Right renal pelvis (tissue), 4 donors: Measurements from ENCODE around the gene RASGRP1. TPM values are rescaled to one million over a fixed set of nuclear protein-coding genes. Genes with fewer than 3 reads are reported as not detected.

Experiments used
- DNase-seq, 4 donors: peaks; one replicate each; pipeline ENCODE4 v3.0.0-alpha.2; 2013; ENCODE audit warnings: low read depth in 4 of 4, low spot score in 3 of 4, missing footprints in 1 of 4
- polyA plus RNA-seq, 4 donors: library from polyadenylated mRNA; unstranded; fragments of 120-200 nt; gene quantifications; one replicate each; pipeline ENCODE4 v1.2.1, GENCODE V29; 2013; ENCODE audit not compliant: insufficient read length in 4 of 4

RASGRP1 gene
- polyA plus RNA-seq, 4 donors = 11.0 to 15.5 (median 13.8) TPM

GRCh38 chr15:38509152-38509551 is 55.5 kb downstream of the RASGRP1 start:
- DNase-seq = no peak

- no peak for DNase-seq
These were observed 56.0 kb downstream of the RASGRP1 start for GRCh38 chr15:38508647-38509046.

- no peak for DNase-seq
These were observed 57.0 kb downstream of the RASGRP1 start for GRCh38 chr15:38507570-38507969.

- DNase-seq = no peak
These were observed 57.6 kb downstream of the RASGRP1 start for GRCh38 chr15:38506997-38507396.

GRCh38 chr15:38504680-38505467 is 59.7 kb downstream of the RASGRP1 start:
- DNase-seq = no peak

DNA sequence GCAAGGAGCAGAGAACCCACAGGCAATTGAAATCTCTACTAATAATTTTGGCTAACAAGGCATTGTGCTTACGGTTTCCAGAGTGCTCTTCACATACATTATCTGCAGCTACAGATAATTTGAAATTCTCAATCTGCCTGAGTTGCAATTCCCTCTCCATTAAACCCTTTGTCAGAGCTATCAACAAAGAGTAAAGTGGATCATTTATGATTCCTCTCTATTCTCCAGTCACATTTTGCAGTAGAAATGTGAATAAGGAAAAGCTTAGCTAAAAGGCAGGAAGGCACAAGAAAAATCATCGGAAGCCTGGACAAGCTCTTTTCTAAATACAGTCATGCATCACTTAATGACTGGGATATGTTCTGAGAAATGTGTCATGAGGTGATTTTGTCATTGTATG is 61.1 kb downstream of the RASGRP1 start:
- DNase-seq = no peak

DNA sequence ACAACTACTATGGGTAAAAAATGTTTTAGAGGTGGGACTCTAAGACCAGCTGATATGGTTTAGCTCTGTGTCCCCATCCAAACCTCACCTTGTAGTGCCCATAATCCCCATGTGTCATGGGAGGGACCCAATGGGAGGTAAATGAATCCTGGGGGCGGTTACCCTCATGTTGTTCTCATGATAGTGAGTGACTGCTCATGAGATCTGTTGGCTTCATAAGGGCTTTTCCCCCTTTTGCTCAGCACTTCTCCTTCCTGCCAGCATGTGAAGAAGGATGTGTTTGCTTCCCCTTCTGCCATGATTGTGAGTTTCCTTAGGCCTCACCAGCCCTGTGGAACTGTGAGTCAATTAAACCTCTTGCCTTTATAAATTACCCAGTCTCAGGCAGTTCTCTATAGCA is 65.0 kb downstream of the RASGRP1 start:
- DNase-seq = no peak

DNA sequence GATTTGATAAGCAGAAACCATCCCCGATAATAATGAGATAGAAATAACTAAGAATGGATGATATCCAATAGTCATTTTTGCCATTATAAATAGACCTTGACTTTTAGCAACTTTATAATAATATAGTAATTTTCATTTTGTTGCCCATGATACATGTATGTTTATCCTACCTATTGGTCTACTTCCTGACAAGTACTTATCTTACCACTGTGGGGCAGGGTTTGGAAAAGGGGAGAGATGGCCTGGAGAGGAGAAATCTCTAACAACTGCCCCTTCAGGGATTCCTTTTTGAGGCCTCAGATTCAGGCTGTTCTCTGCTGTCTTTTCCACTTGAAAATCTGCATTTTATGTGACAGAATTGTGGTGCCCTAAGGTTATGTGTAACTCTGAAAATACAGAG is 68.5 kb downstream of the RASGRP1 start:
- DNase-seq = no peak

- no peak for DNase-seq
These were observed 74.2 kb downstream of the RASGRP1 start for GRCh38 chr15:38490242-38490922.

- DNase-seq = no peak
These were observed 77.2 kb downstream of the RASGRP1 start for GRCh38 chr15:38487378-38487777.

- DNase-seq = no peak
These were observed 77.7 kb downstream of the RASGRP1 start for GRCh38 chr15:38486936-38487335.

GRCh38 chr15:38482572-38482971 is 82.0 kb downstream of the RASGRP1 start:
- no peak for DNase-seq

DNA sequence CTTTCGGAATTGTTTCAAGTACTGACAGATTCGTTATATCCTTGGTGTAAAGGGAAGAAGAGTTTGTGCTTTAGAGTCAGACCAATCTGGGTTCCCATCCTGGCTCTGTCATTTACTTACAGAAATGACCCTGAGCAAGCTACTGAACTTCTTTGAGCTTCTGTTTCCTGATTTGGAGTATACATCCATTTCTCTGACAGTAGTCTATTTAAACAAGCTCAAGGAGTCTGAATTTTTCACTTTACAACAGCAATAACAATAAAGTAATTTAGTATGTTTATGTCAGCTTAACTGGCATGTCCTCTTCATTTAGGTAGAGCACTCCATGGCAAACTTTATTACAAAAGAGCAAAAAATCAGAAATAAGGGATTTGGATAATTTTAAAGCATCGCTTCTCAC is 82.9 kb downstream of the RASGRP1 start:
- DNase-seq = no peak

GRCh38 chr15:38481113-38481512 is 83.5 kb downstream of the RASGRP1 start:
- DNase-seq = no peak

- no peak for DNase-seq
These were observed 84.9 kb downstream of the RASGRP1 start for GRCh38 chr15:38479756-38480155.

- no peak for DNase-seq
These were observed 85.3 kb downstream of the RASGRP1 start for GRCh38 chr15:38479266-38479665.

DNA sequence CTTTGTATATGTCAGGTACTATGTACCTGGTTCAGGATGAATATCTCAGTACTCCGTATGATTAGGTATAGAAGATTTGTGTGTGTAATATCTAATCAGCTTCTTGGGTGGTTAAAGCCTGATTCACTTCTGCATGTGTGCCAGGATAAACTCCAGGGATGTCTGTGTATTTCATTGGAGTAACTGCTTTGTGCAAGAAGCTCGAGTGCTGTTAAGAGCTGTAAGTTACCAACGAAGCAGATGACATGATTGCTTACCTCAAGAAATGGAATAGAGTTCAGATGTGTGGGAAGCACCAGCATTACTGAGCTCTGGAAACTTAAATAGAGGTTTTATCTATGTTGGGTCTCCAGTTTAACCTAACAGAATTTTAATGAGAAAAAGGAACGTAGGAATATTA is 87.0 kb downstream of the RASGRP1 start:
- no peak for DNase-seq

DNA sequence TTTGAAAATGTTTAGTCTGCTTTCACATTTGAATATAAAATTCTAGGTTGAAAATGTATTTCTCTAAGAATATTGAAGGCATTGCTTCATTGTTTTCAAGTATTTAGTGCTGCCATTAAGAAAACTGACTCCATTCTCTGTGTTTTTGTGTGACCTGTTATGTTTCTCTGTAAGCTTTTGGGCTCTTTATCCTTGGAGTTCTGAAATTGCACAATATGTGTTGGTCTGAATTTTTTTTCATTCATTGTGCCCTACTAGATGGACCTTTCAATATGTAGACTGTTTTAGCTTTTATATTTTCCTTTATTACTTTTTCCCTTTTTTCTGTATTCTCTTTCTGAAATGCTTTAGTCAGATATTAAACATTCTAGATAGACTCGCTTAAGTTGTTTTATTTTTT is 88.5 kb downstream of the RASGRP1 start:
- DNase-seq = no peak

DNA sequence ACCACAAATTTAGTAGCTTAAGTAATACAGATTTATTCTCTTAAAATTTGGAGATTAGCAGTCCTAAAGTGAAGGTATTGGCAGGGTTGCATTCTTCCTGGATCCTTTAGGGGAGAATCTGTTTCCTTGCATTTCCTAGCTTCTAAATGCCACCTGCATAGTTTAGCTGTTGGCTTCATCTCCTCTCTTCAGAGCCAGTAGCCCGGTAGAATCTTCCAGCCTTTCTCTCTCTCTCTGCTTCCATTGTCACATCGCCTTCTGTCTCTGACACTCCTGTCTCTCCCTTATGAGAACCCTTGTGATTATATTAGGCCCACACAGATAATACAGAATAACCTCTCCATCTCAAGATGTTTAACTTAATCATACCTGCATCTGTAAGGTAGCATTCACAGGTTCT is 89.3 kb downstream of the RASGRP1 start:
- DNase-seq = no peak

- peak; percentile 35 to 48 (median 44) for DNase-seq
These were observed 90.4 kb downstream of the RASGRP1 start for GRCh38 chr15:38474155-38474757.

- DNase-seq = no peak
These were observed 92.6 kb downstream of the RASGRP1 start for GRCh38 chr15:38471974-38472373.

DNA sequence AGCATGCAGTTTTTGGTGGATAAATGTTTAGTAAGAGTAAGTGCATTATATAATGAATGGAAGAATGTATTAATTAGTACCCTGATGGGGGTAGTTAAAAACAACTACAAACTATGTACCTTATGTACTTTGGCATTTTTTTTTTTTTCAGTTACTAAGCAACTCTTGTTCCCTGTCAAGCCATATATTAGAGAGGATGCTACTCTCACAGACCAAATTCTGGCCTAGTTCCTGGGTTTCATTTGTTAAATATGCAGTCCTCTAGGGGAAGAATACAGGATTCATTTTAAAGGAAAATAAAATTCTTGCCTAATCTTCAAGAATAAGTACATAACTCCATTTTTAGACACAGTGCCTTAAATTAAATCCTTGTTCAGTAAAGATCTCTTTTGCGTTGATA is 93.8 kb downstream of the RASGRP1 start:
- no peak for DNase-seq
